SH-SY5Y (cell line): ENCODE results near the gene KLF11.

Source experiments
- GATA2 ChIP-seq: IDR thresholded peaks from 2 replicates; pipeline ENCODE4 v1.6.1; 2011; ENCODE audit warnings: mild to moderate bottlenecking, low read depth, low read length
- GATA3 ChIP-seq: IDR thresholded peaks from 2 replicates; pipeline ENCODE4 v1.6.1; 2011; ENCODE audit warnings: low read depth, mild to moderate bottlenecking, low read length, moderate library complexity

KLF11 gene

GRCh38 chr2:10032746-10033105 lies 10.6 kb upstream of the KLF11 start:
- TF ChIP-seq GATA2 = no peak
- no peak for TF ChIP-seq GATA3

GRCh38 chr2:10033251-10034006 lies 9.9 kb upstream of the KLF11 start:
- TF ChIP-seq GATA2 (no peak), GATA3 (no peak)

- TF ChIP-seq GATA2 = no peak
- TF ChIP-seq GATA3 = no peak
Measured at GRCh38 chr2:10034333-10035052, 8.9 kb upstream of the KLF11 start.

- TF ChIP-seq GATA2 (no peak), GATA3 (no peak)
Measured at GRCh38 chr2:10035053-10035422, 8.3 kb upstream of the KLF11 start.

GRCh38 chr2:10035633-10036032 lies 7.7 kb upstream of the KLF11 start:
- TF ChIP-seq GATA2 = no peak
- TF ChIP-seq GATA3 = no peak

GRCh38 chr2:10036095-10036884 lies 7.1 kb upstream of the KLF11 start:
- TF ChIP-seq GATA3 (no peak), GATA2 (no peak)

GRCh38 chr2:10038123-10038522 lies 5.2 kb upstream of the KLF11 start:
- TF ChIP-seq GATA3 = no peak
- TF ChIP-seq GATA2 = no peak

GRCh38 chr2:10038716-10039115 lies 4.6 kb upstream of the KLF11 start:
- TF ChIP-seq GATA3 = no peak
- no peak for TF ChIP-seq GATA2

GRCh38 chr2:10039658-10040410 lies 3.5 kb upstream of the KLF11 start:
- TF ChIP-seq GATA2 (no peak), GATA3 (no peak)

GRCh38 chr2:10041711-10042110 lies 1.6 kb upstream of the KLF11 start:
- TF ChIP-seq GATA2 (no peak), GATA3 (no peak)

GRCh38 chr2:10042301-10043161 lies 819 bp upstream of the KLF11 start:
- TF ChIP-seq GATA3 (no peak), GATA2 (no peak)

GRCh38 chr2:10043906-10044601 lies 704 bp downstream of the KLF11 start:
- TF ChIP-seq GATA3 (no peak), GATA2 (no peak)

GRCh38 chr2:10045561-10046355 lies 2.4 kb downstream of the KLF11 start:
- no peak for TF ChIP-seq GATA2
- no peak for TF ChIP-seq GATA3
